Neural cell (in vitro differentiated cells): ENCODE data around the gene SMPDL3A.

Experiments used
- CTCF ChIP-seq: fragments of 450-650 bp; IDR thresholded peaks from 2 replicates; pipeline ENCODE4 v1.5.1; 2014; ENCODE audit warnings: antibody characterized with exemption, mild to moderate bottlenecking, moderate library complexity; ENCODE audit not compliant: poor library complexity, severe bottlenecking
- EP300 ChIP-seq: fragments of 450-650 bp; conservative IDR thresholded peaks from 2 replicates; pipeline ENCODE4 v1.6.1; 2014; ENCODE audit warnings: antibody characterized with exemption, mild to moderate bottlenecking, moderate library complexity; ENCODE audit not compliant: poor library complexity, severe bottlenecking
- EZH2 ChIP-seq: fragments of 200-600, 300-800 bp; shearing (Covaris generic), sonication (generic); IDR thresholded peaks from 2 replicates; pipeline ENCODE4 v1.6.1; 2014; ENCODE audit warnings: antibody characterized with exemption, low read length, borderline replicate concordance, mild to moderate bottlenecking; ENCODE audit not compliant: insufficient read depth, poor library complexity, severe bottlenecking
- MXI1 ChIP-seq: fragments of 450-650 bp; conservative IDR thresholded peaks from 2 replicates; pipeline ENCODE4 v1.6.1; 2014; ENCODE audit warnings: antibody characterized with exemption, mild to moderate bottlenecking; ENCODE audit not compliant: poor library complexity, severe bottlenecking
- POLR2AphosphoS5 ChIP-seq: IDR thresholded peaks from 2 replicates; pipeline ENCODE4 v1.6.1; 2012
- RAD21 ChIP-seq: fragments of 450-650 bp; conservative IDR thresholded peaks from 2 replicates; pipeline ENCODE4 v1.6.1; 2014; ENCODE audit warnings: antibody characterized with exemption, mild to moderate bottlenecking, moderate library complexity
- TAF1 ChIP-seq: IDR thresholded peaks from 2 replicates; pipeline ENCODE4 v1.6.1; 2012; ENCODE audit warnings: low read depth
- TF ChIP-seq, protein P1 (sequence below): IDR thresholded peaks from 2 replicates; pipeline ENCODE4 v1.6.1; 2012; ENCODE audit warnings: borderline replicate concordance

- TF ChIP-seq POLR2AphosphoS5 = no peak
- TF ChIP-seq CTCF = no peak
- TF ChIP-seq, protein P1, sequence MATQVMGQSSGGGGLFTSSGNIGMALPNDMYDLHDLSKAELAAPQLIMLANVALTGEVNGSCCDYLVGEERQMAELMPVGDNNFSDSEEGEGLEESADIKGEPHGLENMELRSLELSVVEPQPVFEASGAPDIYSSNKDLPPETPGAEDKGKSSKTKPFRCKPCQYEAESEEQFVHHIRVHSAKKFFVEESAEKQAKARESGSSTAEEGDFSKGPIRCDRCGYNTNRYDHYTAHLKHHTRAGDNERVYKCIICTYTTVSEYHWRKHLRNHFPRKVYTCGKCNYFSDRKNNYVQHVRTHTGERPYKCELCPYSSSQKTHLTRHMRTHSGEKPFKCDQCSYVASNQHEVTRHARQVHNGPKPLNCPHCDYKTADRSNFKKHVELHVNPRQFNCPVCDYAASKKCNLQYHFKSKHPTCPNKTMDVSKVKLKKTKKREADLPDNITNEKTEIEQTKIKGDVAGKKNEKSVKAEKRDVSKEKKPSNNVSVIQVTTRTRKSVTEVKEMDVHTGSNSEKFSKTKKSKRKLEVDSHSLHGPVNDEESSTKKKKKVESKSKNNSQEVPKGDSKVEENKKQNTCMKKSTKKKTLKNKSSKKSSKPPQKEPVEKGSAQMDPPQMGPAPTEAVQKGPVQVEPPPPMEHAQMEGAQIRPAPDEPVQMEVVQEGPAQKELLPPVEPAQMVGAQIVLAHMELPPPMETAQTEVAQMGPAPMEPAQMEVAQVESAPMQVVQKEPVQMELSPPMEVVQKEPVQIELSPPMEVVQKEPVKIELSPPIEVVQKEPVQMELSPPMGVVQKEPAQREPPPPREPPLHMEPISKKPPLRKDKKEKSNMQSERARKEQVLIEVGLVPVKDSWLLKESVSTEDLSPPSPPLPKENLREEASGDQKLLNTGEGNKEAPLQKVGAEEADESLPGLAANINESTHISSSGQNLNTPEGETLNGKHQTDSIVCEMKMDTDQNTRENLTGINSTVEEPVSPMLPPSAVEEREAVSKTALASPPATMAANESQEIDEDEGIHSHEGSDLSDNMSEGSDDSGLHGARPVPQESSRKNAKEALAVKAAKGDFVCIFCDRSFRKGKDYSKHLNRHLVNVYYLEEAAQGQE = no peak
- TF ChIP-seq RAD21 = no peak
- no peak for TF ChIP-seq MXI1
- TF ChIP-seq EP300 = no peak
- no peak for TF ChIP-seq TAF1
- no peak for TF ChIP-seq EZH2
These were observed 28.3 kb downstream of the SMPDL3A start for GRCh38 chr6:122817358-122817757.
